ENCODE measurements around the gene PRKAG2. TPM values are rescaled to one million over a fixed set of nuclear protein-coding genes. Genes with fewer than 3 reads are reported as not detected.

PRKAG2 gene
- total RNA-seq, 1 donor from 2014 or later, result 15.7 TPM

- H3K4me1 Mint-ChIP-seq, result peaks cover 28% of the 10 kb centered on the region
- peaks cover 5% of the 10 kb centered on the region for H3K9me3 Mint-ChIP-seq
- H3K27me3 Mint-ChIP-seq (ENCODE audit: low read depth), result peaks cover 2% of the 10 kb centered on the region
- H3K36me3 Mint-ChIP-seq, result peaks cover 4% of the 10 kb centered on the region
- peak overlapping the region; percentile 76 for H3K4me3 Mint-ChIP-seq
- peak in 1 of 2 experiments; percentile 42 for DNase-seq (ENCODE audit: low spot score in 2 of 2, unreplicated experiment in 2 of 2)
- TF ChIP-seq CTCF (IDR thresholded peaks at IDR 0.05; ENCODE audit: unreplicated experiment), result no peak
- H3K27ac Mint-ChIP-seq, result peak overlapping the region; percentile 84
Measured at GRCh38 chr7:151631570-151631952, 245.4 kb downstream of the PRKAG2 start.

DNA sequence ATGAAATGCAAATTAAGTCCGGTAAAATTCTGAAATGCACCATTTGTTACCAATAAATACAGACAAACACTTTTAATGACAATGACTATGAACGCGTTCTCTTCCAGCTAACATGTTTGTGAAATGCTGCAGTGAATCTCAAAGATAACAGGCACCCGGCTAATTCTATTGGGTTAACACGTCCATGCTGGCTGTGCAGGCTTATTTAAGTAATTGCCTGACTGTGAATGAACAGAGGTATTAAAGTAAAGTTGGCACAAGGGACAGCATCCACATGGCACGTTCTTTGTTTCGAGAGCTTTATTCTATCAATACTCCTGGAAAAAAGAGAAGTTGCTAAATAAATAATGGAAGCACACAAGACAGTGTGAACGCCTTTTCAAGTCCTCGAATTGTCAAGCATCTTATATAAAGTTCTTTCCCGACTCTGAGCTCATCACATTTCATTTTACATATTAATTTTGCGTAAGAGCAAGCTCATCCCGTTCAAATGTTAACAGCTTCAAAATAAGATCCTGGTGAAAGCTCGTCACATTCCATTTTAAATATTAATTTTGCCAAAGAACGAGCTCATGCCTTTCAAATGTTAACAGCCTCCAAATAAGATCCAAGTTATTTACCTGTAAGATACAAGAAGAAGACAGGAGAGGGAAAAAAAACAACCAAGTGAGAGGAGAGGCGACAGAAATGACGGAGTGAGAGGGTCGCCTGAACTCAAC, 245.9 kb downstream of the PRKAG2 start:
- Mint-ChIP-seq H3K9me3 (peaks cover 5% of the 10 kb centered on the region), H3K36me3 (peaks cover 4% of the 10 kb centered on the region), H3K4me1 (peaks cover 28% of the 10 kb centered on the region), H3K27me3 (ENCODE audit: low read depth) (peaks cover 2% of the 10 kb centered on the region), H3K27ac (peak overlapping the region; percentile 84), H3K4me3 (peak overlapping the region; percentile 76)
- no peak for TF ChIP-seq CTCF (IDR thresholded peaks at IDR 0.05; ENCODE audit: unreplicated experiment)
- DNase-seq (ENCODE audit: low spot score in 2 of 2, unreplicated experiment in 2 of 2), result no peak

- Mint-ChIP-seq H3K4me3 (peak overlapping the region; percentile 76), H3K9me3 (peaks cover 5% of the 10 kb centered on the region)
Measured at GRCh38 chr7:151630358-151630757, 246.6 kb downstream of the PRKAG2 start.

DNA sequence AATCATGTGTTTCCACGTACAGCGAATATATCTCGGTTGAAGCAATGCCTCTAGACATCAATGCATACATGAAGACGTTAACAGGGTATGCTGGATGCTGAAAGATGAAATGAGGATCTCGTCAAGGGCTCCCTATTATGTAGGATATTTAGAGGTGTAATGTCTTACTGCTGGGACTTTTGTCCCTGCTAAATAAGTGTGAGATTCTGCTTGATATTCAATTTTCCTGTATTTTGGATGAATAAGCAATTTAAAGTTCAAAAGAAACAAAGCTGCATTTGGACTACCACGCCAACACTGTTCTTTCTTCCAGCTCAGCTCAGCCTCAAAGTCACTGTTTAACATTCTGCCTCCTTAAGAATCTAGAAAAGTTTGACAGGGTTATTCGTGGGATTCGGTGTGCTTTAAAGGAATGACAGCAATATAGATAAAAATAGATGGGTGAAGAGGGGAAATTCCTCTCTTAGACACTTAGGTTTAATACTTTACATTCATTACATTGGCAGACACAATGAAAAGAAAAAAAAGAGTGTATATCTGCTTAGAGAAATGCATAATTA, 247.1 kb downstream of the PRKAG2 start:
- H3K27me3 Mint-ChIP-seq (ENCODE audit: low read depth), result peaks cover 2% of the 10 kb centered on the region
- H3K36me3 Mint-ChIP-seq, result peaks cover 4% of the 10 kb centered on the region
- no peak for TF ChIP-seq CTCF (IDR thresholded peaks at IDR 0.05; ENCODE audit: unreplicated experiment)
- H3K9me3 Mint-ChIP-seq, result peaks cover 5% of the 10 kb centered on the region
- no peak overlapping the region for H3K27ac Mint-ChIP-seq
- peaks cover 28% of the 10 kb centered on the region for H3K4me1 Mint-ChIP-seq
- no peak overlapping the region for H3K4me3 Mint-ChIP-seq
- no peak for DNase-seq (ENCODE audit: low spot score in 2 of 2, unreplicated experiment in 2 of 2)

More at GRCh38 chr7:151630358-151630757, 246.6 kb downstream of the PRKAG2 start:
- Mint-ChIP-seq H3K27me3 (ENCODE audit: low read depth) (peaks cover 2% of the 10 kb centered on the region), H3K4me1 (peaks cover 28% of the 10 kb centered on the region), H3K36me3 (peaks cover 4% of the 10 kb centered on the region), H3K27ac (no peak overlapping the region)
- TF ChIP-seq CTCF (IDR thresholded peaks at IDR 0.05; ENCODE audit: unreplicated experiment), result no peak
- no peak for DNase-seq (ENCODE audit: low spot score in 2 of 2, unreplicated experiment in 2 of 2)

DNA sequence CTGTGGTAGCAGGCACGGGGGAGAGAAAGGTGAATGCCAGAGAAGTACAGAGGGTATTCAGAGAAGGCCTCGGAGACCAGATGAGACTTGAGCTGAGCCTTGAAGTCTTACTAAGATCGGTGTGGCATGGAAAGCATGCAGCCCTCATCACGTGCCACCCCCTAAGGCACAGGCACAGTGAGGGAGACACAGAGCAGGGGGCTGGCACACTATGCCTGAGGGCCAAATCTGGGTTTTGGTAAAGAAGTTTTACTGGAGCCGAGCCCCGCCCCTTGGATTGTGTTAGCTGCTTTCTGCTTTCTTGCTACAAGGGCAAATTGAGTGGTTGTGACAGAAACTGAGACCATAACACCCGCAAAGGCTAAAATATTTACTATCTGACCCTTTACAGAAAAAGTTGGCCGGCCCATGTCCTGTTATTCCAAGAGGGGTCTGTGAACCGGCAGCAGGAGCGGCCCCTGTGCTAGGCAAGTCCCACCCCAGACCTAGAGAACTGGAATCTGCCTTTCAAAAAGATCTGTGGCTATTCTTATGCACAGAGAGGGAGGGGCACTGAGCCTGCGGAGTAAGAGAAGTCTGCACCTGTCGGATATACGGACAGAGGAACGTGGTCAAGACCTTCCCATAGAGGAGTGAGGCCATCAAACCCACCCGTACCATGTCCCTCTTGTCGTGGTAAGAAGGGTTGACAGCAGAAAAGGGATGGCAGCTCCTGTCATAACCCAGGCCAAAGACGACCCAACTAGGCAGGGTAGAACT, 247.9 kb downstream of the PRKAG2 start:
- Mint-ChIP-seq H3K4me3 (no peak overlapping the region), H3K4me1 (peaks cover 28% of the 10 kb centered on the region), H3K27ac (no peak overlapping the region), H3K9me3 (peaks cover 5% of the 10 kb centered on the region), H3K36me3 (peaks cover 4% of the 10 kb centered on the region), H3K27me3 (ENCODE audit: low read depth) (peaks cover 2% of the 10 kb centered on the region)
- TF ChIP-seq CTCF (IDR thresholded peaks at IDR 0.05; ENCODE audit: unreplicated experiment), result no peak
- DNase-seq (ENCODE audit: low spot score in 2 of 2, unreplicated experiment in 2 of 2), result no peak
